Inferior parietal cortex (tissue), 1 donor: ENCODE measurements around the gene GNG2.
A peak's percentile ranks its signal among the peaks of the same experiment; 100 is the strongest.

ENCODE experiments used
- DNase-seq: peaks from one replicate; pipeline ENCODE4 v3.0.0-alpha.2; 2016; ENCODE audit errors: extremely low spot score

GNG2 gene

DNA sequence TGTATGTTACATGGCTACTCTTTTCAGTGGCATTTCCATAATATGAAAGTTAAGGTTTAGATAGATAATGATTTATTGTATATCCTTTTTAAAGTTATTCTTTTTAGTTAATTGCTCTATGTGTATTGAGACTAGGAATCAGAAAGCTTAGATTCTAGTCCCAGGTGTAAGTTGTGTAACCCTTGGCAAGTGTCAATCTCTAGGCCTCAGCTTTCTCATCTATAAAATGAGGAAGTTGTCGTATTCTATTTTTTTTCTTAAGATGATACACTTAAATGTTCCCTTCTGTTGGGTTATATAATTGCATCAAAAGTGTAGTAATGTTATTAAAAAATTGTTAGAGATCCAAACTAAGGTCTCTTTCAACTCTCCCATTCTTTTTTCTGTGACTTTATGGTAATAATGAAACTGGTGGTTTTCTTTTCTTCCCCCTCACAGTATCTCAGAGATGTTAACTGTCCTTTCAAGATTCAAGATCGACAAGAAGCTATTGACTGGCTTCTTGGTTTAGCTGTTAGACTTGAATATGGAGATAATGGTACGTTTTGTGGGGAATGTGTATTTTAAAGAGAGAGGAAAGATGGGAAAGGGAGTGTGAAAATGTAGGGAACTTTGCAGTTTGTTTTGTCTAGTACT lies 133.0 kb downstream of the GNG2 start:
- no peak for DNase-seq

- peak; percentile 60 for DNase-seq
Observed at GRCh38 chr14:51996148-51996746, 135.8 kb downstream of the GNG2 start.

DNA sequence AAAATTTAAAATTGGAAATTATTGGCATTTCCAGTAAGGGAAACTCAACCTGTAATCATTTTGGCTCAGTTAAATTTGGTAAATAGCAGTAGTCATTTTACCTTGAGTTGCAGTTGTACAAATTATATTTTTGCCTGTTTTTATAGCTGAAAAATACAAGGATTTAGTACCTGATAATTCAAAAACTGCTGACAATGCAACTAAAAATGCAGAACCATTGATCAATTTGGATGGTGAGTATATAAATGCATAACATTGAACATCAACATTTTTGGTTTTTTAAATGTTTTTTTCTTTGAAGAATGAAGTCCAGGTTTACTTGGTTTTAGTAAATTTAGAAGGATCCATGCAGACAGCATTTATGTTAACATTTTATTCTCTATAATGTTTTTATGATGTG lies 137.9 kb downstream of the GNG2 start:
- no peak for DNase-seq

- no peak for DNase-seq
Observed at GRCh38 chr14:51999084-51999483, 138.7 kb downstream of the GNG2 start.

DNA sequence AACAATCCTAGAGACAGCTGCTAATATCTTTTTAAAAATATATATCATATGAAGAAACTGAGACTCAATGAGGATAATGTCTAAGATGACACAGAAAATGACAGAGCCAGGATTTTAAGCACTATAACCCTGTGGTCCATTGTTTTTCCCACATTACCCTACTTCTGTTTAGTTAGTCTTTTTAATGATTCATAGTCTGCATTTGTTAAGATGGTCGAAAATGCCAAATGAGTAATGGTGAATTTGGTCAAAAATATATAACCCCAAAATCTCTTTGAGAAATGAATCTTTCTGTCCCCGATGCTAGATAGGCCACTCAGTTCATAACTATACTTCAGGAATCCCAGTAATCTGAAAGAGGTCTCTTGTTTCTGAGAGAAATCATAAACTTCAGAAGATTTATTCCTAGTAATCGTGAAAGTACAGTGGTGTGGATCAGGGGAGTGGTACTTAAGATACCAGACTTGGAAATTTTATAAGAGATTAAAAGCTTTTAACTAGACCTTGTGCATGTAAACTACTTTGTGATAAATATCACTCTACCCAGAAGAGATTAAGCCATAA lies 139.7 kb downstream of the GNG2 start:
- DNase-seq = no peak

GRCh38 chr14:52000696-52001095 lies 140.3 kb downstream of the GNG2 start:
- DNase-seq = no peak

DNA sequence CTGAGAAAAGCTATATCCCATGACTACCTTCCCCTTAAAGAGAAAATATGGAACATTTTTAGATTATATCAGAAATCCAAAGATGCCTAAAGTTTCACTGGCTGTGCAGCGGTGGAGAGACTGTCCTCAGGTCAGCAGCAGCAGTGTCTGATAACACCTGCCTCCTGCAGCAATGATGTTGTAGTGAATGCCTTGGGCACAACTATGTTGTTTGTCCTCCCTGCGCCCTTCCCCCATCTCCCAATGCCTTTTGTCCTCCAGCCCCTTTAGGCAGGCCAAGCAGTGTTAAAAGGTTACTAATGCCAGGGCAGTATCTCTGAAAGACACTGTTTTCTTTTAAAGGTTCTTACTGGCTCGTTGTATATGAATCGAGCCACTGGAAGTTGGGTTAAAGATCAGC lies 142.1 kb downstream of the GNG2 start:
- no peak for DNase-seq

- DNase-seq = peak; percentile 28
Observed at GRCh38 chr14:52003324-52003723, 142.9 kb downstream of the GNG2 start.

DNA sequence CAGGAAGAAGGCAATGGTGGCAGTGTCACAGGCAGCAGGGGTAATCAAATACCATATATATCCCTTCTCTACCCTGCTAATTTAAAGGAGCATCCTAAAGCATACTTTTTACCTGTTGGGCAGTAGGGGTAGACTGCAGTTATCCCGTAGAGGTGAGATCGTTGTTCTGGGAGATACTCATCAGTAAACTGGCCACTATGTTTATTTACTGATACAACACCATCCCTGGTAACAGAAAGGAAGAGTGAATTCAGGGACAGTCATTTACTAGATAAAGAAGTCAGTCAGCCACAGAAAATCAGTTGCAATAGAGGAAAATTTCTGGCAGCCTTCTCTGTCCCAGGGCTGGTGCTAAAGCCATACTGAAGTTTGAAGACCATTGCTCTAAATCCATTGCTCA lies 145.2 kb downstream of the GNG2 start:
- no peak for DNase-seq

GRCh38 chr14:52006361-52006760 lies 145.9 kb downstream of the GNG2 start:
- DNase-seq = no peak

DNA sequence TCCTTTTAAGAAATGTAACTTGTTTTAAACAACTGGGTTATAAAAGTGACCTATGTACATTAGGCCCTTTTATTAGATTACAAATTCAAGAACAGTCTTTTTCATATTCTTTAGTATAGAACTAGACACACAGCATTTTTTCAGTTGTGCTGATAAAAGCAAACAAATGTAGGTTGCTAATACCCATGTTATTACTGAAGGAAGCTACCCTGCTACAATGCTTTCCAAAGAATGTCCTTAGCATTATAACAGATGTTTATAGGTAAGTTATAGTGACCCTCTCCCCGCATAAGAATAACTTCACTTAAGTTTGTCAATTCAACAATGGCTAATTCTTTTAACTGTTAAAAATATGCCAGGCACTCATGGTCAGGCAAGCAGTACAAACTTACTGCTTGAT lies 146.8 kb downstream of the GNG2 start:
- DNase-seq = no peak

DNA sequence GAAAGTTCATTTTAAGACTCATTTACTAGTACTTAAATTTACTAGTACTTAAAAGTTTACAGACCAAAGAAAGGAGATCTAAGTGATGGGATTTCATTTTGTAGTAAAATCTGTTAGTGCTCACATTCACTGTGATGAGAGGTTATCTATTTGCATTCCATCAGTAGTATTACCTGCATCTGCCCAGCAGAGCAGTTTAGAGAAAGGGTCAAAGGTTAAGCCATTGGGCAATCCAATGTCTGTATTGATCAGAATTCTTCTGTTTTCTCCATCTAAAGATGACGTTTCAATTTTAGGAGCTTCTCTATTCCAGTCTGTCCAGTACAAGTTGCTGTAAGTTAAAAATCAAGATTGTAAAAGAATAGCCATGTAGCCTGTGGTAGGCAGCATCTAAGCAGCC lies 147.2 kb downstream of the GNG2 start:
- DNase-seq = no peak

DNA sequence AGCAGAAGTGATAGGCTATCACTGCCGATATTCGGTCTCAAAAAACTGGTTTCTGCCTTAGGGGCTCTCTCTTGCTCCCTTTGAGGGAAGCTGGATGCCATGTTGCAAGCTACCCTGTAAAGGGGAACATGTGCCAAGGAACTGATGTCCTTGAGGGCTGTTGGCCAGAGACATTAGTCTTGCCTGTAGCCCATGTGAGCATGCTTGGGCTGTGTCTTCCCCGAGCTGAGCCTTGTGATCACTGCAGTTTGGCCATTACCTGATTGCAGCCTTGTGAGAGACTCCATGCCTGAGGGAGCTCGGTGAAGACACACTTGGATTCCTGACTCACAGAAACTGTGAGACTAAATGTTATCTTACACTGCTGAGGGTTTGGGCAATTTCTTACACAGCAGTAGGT lies 147.7 kb downstream of the GNG2 start:
- DNase-seq = no peak

DNA sequence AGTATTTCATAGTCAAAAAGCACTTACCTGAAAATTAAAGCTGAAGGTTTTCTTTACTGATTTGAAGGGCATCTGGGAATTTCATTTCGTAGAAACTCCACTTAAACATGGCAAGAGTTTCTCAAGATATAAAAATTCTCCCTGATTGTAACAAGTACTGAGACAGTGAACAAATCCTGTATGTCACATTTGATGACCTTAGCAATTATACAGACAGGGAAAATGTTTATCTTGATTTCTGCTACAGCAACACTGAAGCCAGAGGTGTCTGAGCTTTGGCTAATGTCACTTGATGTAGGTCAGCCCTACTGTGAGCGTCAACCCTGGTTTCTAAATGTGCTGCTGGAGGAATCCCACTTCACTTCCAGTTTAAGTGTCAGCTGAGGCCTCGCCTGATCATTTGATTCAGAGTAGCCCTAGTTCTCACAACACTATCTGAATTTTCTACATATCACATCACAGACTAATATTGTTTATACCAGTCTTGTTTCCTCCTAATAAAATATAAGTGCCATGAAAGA lies 149.8 kb downstream of the GNG2 start:
- no peak for DNase-seq

- peak; percentile 33 for DNase-seq
Observed at GRCh38 chr14:52011523-52011922, 151.1 kb downstream of the GNG2 start.

DNA sequence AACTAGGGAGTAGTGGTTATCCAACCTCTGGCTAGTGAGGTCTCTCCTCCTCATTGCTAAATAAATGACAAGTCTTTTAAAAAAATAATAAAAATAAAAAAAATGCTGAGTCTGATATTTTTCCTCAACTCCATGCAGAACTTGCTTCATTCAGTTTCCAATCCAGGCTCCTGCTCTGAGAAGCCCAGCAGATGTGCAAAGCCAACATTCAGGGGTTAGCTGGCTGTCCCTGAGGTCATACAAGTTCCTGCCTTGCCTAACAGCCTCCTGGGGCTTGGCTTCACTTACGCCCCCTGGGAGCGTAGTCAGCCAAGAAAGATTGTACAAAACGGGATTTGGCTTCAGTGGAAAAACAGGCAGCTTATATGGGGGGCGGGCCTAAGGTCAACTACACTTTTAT lies 152.2 kb downstream of the GNG2 start:
- DNase-seq = no peak

- no peak for DNase-seq
Observed at GRCh38 chr14:52013984-52014600, 153.7 kb downstream of the GNG2 start.

DNA sequence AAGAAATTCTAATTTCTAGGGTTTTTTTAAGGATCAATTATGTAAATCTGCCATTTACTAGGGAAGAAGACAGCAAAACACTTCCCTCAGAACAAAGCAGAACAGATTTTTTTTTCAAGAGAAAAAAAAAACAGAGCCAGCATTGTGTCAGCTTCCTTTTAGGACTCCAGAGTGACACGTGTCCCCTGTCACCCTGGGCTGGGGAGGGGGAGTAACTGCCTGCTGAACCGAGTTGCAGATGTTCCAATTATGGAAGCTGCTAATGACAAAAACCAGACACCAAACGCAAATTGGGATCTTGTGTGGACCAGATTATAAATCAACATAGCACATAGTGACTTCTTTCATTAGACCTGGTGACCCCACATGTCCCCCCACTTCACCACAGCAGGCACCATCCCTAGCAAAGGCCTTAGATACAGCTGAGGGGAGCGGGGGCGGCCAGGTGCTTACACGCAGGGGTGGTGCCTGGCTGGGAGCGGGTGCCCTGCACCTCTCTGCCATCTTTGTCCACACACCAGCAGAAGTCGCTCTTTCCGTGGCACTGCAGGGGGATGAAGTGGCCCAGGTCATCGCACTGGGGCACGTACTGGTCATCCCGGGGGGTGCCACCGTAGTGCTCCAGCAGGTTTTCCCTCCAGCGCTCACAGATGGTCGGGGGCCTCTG lies 154.3 kb downstream of the GNG2 start:
- DNase-seq = peak; percentile 82

GRCh38 chr14:52015411-52016030 lies 155.1 kb downstream of the GNG2 start:
- DNase-seq = peak; percentile 64

DNA sequence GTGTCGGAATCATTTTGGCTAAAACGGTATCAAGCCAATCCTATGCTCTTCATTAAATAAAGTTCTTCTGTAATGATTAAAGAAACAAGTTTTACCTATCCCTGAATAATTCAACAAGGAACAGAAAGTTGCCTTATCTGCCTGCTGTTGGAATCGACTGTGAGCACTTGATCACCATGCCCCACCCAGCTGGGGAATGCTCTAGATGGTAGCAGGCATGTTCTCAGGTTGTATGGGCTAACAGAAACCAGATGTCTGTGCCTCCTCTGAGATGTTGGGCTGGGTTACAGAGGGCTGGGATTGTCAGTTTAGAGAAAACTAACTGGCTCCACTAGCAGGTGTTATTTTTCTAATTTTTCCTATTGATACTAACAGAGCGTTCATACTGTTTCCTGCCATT lies 157.8 kb downstream of the GNG2 start:
- DNase-seq = no peak

- no peak for DNase-seq
Observed at GRCh38 chr14:52018970-52019369, 158.6 kb downstream of the GNG2 start.
